Panc1 (cell line): ENCODE results near the gene PAMR1. TPM values are rescaled to one million over a fixed set of nuclear protein-coding genes. Genes with fewer than 3 reads are reported as not detected.

Experiments used
- ATAC-seq: fragments of 200-7000 bp; cut with Tn5 transposase; 2 replicates; pipeline ENCODE4 v1.9.1; 2020; ENCODE audit warnings: mild to moderate bottlenecking, moderate library complexity
- BruUV-seq: library from RNA; stranded (reverse); fragments of 400-500 nt; replicated peaks from 2 replicates; lab custom pipeline; 2021; lab: Mats Ljungman, UMichigan
- CTCF ChIA-PET: fragments of 300-600 bp; sonication (Branson Sonifier 250); formaldehyde crosslinking; loops from one replicate; lab custom pipeline; 2022; ENCODE audit warnings: antibody characterized with exemption; lab: Charles Lee
- POLR2A ChIA-PET: fragments of 300-600 bp; sonication (Branson Sonifier 250); formaldehyde crosslinking; loops from one replicate; lab custom pipeline; 2022; ENCODE audit warnings: antibody characterized with exemption; lab: Charles Lee
- DNase-seq: peaks from one replicate; pipeline ENCODE4 v3.0.0-alpha.2; 2010; ENCODE audit warnings: low read depth, low spot score
- H3K27ac ChIP-seq: 2 replicates; pipeline ENCODE4 v1.5.1; 2011; ENCODE audit warnings: mild to moderate bottlenecking, low read length, inconsistent platforms
- H3K27me3 ChIP-seq: fragments of 200-500 bp; sonication (Bioruptor generic); 2 replicates; pipeline ENCODE4 v1.6.0; 2014; ENCODE audit warnings: low read length, inconsistent platforms; ENCODE audit not compliant: control insufficient read depth, insufficient read depth
- H3K36me3 ChIP-seq: fragments of 200-500 bp; sonication (Bioruptor generic); 2 replicates; pipeline ENCODE4 v1.5.1; 2014; ENCODE audit warnings: inconsistent platforms, mild to moderate bottlenecking, low read length, moderate library complexity; ENCODE audit not compliant: control insufficient read depth, insufficient read depth
- H3K4me1 ChIP-seq: 2 replicates; pipeline ENCODE4 v1.5.1; 2011; ENCODE audit warnings: inconsistent platforms, mild to moderate bottlenecking, low read length, moderate library complexity; ENCODE audit not compliant: control insufficient read depth, insufficient read depth
- H3K4me3 ChIP-seq, 2 experiments: 2 replicates each; pipeline ENCODE4 v1.5.1; 2011 to 2012; ENCODE audit warnings: low read depth in 2 of 2, low read length in 2 of 2, mild to moderate bottlenecking in 2 of 2, inconsistent platforms in 1 of 2, moderate library complexity in 1 of 2
- H3K9me3 ChIP-seq: fragments of 200-500 bp; sonication (Bioruptor generic); 2 replicates; pipeline ENCODE4 v1.5.1; 2014; ENCODE audit warnings: low read depth, mild to moderate bottlenecking, inconsistent platforms, low read length, moderate library complexity; ENCODE audit not compliant: control insufficient read depth, insufficient read depth
- POLR2AphosphoS5 ChIP-seq: IDR thresholded peaks from 2 replicates; pipeline ENCODE4 v1.6.1; 2012; ENCODE audit warnings: mild to moderate bottlenecking, low read depth, low read length, moderate library complexity
- SIN3A ChIP-seq: IDR thresholded peaks from 2 replicates; pipeline ENCODE4 v1.6.1; 2012; ENCODE audit warnings: low read depth, mild to moderate bottlenecking, low read length, moderate library complexity, borderline replicate concordance; ENCODE audit not compliant: insufficient read depth
- TCF7L2 ChIP-seq: IDR thresholded peaks from 2 replicates; pipeline ENCODE4 v1.6.1; 2011; ENCODE audit warnings: mild to moderate bottlenecking, low read depth, low read length, inconsistent platforms
- in situ Hi-C: cut with HindIII; loops from 2 replicates; pipeline ENCODE4 v1.10.0; 2016; ENCODE audit warnings: low sequenced_read_pairs, low pct_unique_long_range_greater_than_20kb
- intact Hi-C: fragments of 100-400 bp; cut with micrococcal nuclease; formaldehyde crosslinking; loops from one replicate; pipeline ENCODE4 v1.10.0; 2022; ENCODE audit not compliant: unreplicated experiment
- total RNA-seq: library from RNA; stranded (reverse); gene quantifications from one replicate; pipeline ENCODE4 v1.2.1, GENCODE V29; 2021; ENCODE audit not compliant: unreplicated experiment
- TF ChIP-seq, protein P1 (sequence below): fragments of 450-650 bp; IDR thresholded peaks from 2 replicates; pipeline ENCODE4 v1.5.1; 2017; ENCODE audit warnings: mild to moderate bottlenecking
- TF ChIP-seq, protein P2 (sequence below), 2 experiments: IDR thresholded peaks; 2 replicates each; pipeline ENCODE4 v1.6.1; 2011 to 2012; ENCODE audit warnings: low read depth in 2 of 2, control low read depth in 1 of 2, low read length in 1 of 2, mild to moderate bottlenecking in 1 of 2, moderate library complexity in 1 of 2; ENCODE audit not compliant: insufficient read depth in 1 of 2

Gene PAMR1
- total RNA-seq, 1 experiment from 2014 or later, result 0.13 TPM

DNA sequence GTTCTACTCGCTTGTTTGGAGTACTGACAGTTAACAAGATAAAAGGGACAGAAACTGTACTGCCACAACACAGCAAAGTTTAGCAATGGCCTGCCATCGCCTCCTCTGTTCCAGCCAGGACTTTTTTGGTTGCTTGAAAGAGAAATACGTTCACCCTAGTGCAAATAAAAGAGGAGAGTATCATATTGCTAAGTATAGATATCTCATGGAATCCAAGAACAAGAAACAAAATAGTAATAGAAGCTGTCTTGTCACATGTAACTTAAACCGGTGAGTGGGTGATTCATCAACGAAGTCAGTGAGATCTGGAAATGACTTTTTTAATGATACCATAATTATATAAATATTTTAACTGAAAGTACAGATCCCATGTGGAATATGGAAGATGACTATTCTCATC is 141.5 kb downstream of the PAMR1 start:
- intact Hi-C loops (no loop called here), in situ Hi-C loops (no loop called here)
- H3K4me3 ChIP-seq, result no peak overlapping the region
- BruUV-seq, result no TSS peak
- no peaks in the 10 kb centered on the region for H3K36me3 ChIP-seq
- H3K4me1 ChIP-seq, result no peaks in the 10 kb centered on the region
- POLR2A ChIA-PET, result no interaction called here
- no peak for DNase-seq
- H3K9me3 ChIP-seq, result no peaks in the 10 kb centered on the region
- no peaks in the 10 kb centered on the region for H3K27me3 ChIP-seq
- CTCF ChIA-PET, result no interaction called here
- TF ChIP-seq TCF7L2 (no peak), POLR2AphosphoS5 (no peak), SIN3A (no peak)
- TF ChIP-seq, protein P1, sequence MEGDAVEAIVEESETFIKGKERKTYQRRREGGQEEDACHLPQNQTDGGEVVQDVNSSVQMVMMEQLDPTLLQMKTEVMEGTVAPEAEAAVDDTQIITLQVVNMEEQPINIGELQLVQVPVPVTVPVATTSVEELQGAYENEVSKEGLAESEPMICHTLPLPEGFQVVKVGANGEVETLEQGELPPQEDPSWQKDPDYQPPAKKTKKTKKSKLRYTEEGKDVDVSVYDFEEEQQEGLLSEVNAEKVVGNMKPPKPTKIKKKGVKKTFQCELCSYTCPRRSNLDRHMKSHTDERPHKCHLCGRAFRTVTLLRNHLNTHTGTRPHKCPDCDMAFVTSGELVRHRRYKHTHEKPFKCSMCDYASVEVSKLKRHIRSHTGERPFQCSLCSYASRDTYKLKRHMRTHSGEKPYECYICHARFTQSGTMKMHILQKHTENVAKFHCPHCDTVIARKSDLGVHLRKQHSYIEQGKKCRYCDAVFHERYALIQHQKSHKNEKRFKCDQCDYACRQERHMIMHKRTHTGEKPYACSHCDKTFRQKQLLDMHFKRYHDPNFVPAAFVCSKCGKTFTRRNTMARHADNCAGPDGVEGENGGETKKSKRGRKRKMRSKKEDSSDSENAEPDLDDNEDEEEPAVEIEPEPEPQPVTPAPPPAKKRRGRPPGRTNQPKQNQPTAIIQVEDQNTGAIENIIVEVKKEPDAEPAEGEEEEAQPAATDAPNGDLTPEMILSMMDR, result 0 out of 2 replicates have a peak, but pooled peaks have one; percentile 10
- TF ChIP-seq, protein P2, sequence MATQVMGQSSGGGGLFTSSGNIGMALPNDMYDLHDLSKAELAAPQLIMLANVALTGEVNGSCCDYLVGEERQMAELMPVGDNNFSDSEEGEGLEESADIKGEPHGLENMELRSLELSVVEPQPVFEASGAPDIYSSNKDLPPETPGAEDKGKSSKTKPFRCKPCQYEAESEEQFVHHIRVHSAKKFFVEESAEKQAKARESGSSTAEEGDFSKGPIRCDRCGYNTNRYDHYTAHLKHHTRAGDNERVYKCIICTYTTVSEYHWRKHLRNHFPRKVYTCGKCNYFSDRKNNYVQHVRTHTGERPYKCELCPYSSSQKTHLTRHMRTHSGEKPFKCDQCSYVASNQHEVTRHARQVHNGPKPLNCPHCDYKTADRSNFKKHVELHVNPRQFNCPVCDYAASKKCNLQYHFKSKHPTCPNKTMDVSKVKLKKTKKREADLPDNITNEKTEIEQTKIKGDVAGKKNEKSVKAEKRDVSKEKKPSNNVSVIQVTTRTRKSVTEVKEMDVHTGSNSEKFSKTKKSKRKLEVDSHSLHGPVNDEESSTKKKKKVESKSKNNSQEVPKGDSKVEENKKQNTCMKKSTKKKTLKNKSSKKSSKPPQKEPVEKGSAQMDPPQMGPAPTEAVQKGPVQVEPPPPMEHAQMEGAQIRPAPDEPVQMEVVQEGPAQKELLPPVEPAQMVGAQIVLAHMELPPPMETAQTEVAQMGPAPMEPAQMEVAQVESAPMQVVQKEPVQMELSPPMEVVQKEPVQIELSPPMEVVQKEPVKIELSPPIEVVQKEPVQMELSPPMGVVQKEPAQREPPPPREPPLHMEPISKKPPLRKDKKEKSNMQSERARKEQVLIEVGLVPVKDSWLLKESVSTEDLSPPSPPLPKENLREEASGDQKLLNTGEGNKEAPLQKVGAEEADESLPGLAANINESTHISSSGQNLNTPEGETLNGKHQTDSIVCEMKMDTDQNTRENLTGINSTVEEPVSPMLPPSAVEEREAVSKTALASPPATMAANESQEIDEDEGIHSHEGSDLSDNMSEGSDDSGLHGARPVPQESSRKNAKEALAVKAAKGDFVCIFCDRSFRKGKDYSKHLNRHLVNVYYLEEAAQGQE (IDR thresholded peaks at IDR 0.05; ENCODE audit: insufficient read depth in 1 of 2, low read depth in 2 of 2, low read length in 1 of 2), result no peak
- no peak overlapping the region for H3K27ac ChIP-seq
- ATAC-seq, result no peak

Other genes starting within 250 kb of the PAMR1 start
- 0.21 TPM for gene SLC1A2, start 106.1 kb downstream of the PAMR1 start, total RNA-seq
- 31.1 TPM for gene FJX1, start 92.8 kb upstream of the PAMR1 start, total RNA-seq
- 80.3 TPM for gene TRIM44, start 137.2 kb upstream of the PAMR1 start, total RNA-seq